Measurements from ENCODE around the gene WDHD1. TPM values are rescaled to one million over a fixed set of nuclear protein-coding genes. Genes with fewer than 3 reads are reported as not detected.

WDHD1 gene
- total and polyA plus RNA-seq, 2 experiments from 2014 or later, result 4.9 to 7.4 TPM

- Histone ChIP-seq H3K36me3 (no peaks in the 10 kb centered on the region), H3K4me3 (no peak overlapping the region), H3K27me3 (no peaks in the 10 kb centered on the region), H3K4me1 (ENCODE audit: low read depth) (no peaks in the 10 kb centered on the region), H3K9me3 (ENCODE audit: low read depth) (no peaks in the 10 kb centered on the region), H3K27ac (no peak overlapping the region)
- no peak for DNase-seq (ENCODE audit: low read depth in 1 of 2, low spot score in 1 of 2)
- no peak for TF ChIP-seq CTCF (IDR thresholded peaks at IDR 0.05; ENCODE audit: low read depth, low read length)
These were observed 93.9 kb downstream of the WDHD1 start for GRCh38 chr14:54933006-54933405.

- Histone ChIP-seq H3K4me3 (no peak overlapping the region), H3K9me3 (ENCODE audit: low read depth) (no peaks in the 10 kb centered on the region), H3K36me3 (no peaks in the 10 kb centered on the region), H3K27me3 (no peaks in the 10 kb centered on the region), H3K27ac (no peak overlapping the region), H3K4me1 (ENCODE audit: low read depth) (no peaks in the 10 kb centered on the region)
- TF ChIP-seq CTCF (IDR thresholded peaks at IDR 0.05; ENCODE audit: low read depth, low read length), result no peak
- no peak for DNase-seq (ENCODE audit: low read depth in 1 of 2, low spot score in 1 of 2)
These were observed 95.1 kb downstream of the WDHD1 start for GRCh38 chr14:54931598-54932340.

GRCh38 chr14:54931101-54931500, 95.8 kb downstream of the WDHD1 start:
- Histone ChIP-seq H3K9me3 (ENCODE audit: low read depth) (no peaks in the 10 kb centered on the region), H3K36me3 (no peaks in the 10 kb centered on the region), H3K4me1 (ENCODE audit: low read depth) (no peaks in the 10 kb centered on the region), H3K4me3 (no peak overlapping the region), H3K27me3 (no peaks in the 10 kb centered on the region), H3K27ac (no peak overlapping the region)
- no peak for TF ChIP-seq CTCF (IDR thresholded peaks at IDR 0.05; ENCODE audit: low read depth, low read length)
- DNase-seq (ENCODE audit: low read depth in 1 of 2, low spot score in 1 of 2), result no peak

- Histone ChIP-seq H3K9me3 (ENCODE audit: low read depth) (no peaks in the 10 kb centered on the region), H3K27ac (no peak overlapping the region), H3K4me1 (ENCODE audit: low read depth) (no peaks in the 10 kb centered on the region), H3K36me3 (no peaks in the 10 kb centered on the region), H3K27me3 (no peaks in the 10 kb centered on the region), H3K4me3 (no peak overlapping the region)
- TF ChIP-seq CTCF (IDR thresholded peaks at IDR 0.05; ENCODE audit: low read depth, low read length), result no peak
- DNase-seq (ENCODE audit: low read depth in 1 of 2, low spot score in 1 of 2), result no peak
These were observed 97.3 kb downstream of the WDHD1 start for GRCh38 chr14:54929556-54929955.

- Histone ChIP-seq H3K4me1 (ENCODE audit: low read depth) (no peaks in the 10 kb centered on the region), H3K9me3 (ENCODE audit: low read depth) (no peaks in the 10 kb centered on the region), H3K27ac (no peak overlapping the region), H3K4me3 (no peak overlapping the region), H3K36me3 (no peaks in the 10 kb centered on the region), H3K27me3 (no peaks in the 10 kb centered on the region)
- DNase-seq (ENCODE audit: low read depth in 1 of 2, low spot score in 1 of 2), result no peak
- no peak for TF ChIP-seq CTCF (IDR thresholded peaks at IDR 0.05; ENCODE audit: low read depth, low read length)
These were observed 98.7 kb downstream of the WDHD1 start for GRCh38 chr14:54928216-54928615.
